ENCODE measurements around the gene ARHGAP44. TPM values are rescaled to one million over a fixed set of nuclear protein-coding genes. Genes with fewer than 3 reads are reported as not detected.

The ARHGAP44 gene
- total and polyA plus RNA-seq, 2 of the 8 experiments (the other 6 are each of a cell fraction or from before 2014, with no cell fraction given) = 6.2 to 22.2 TPM

- H3K27me3 ChIP-seq (replicated peaks in 1 of 4; ENCODE audit: control insufficient read depth in 3 of 4, extremely low read depth in 1 of 4, insufficient read depth in 3 of 4, low read length in 3 of 4) = no peaks in the 10 kb centered on the region
- H2BK120ac ChIP-seq (replicated peaks; ENCODE audit: low read depth, low read length) = no peak overlapping the region
- no peak overlapping the region for H3K56ac ChIP-seq (replicated peaks; ENCODE audit: insufficient read length, low read depth, low read length)
- no peaks in the 10 kb centered on the region for H3K9me3 ChIP-seq (ENCODE audit: insufficient read depth in 2 of 2, low read depth in 1 of 2, low read length in 1 of 2)
- H2AK5ac ChIP-seq (ENCODE audit: low read depth, low read length) = no peak overlapping the region
- H3K27ac ChIP-seq (ENCODE audit: low read depth, low read length) = no peak overlapping the region
- H4K5ac ChIP-seq (ENCODE audit: insufficient read length, low read depth, low read length) = no peak overlapping the region
- H4K91ac ChIP-seq (replicated peaks; ENCODE audit: insufficient read length, low read length) = no peak overlapping the region
- no peak overlapping the region for H2AFZ ChIP-seq (ENCODE audit: low read length)
- H3K9ac ChIP-seq (replicated peaks in 1 of 4; ENCODE audit: extremely low read depth in 1 of 4, low read depth in 3 of 4, low read length in 3 of 4) = no peak overlapping the region
- H3K4me3 ChIP-seq (ENCODE audit: extremely low read depth in 1 of 4, insufficient read depth in 2 of 4, low read depth in 3 of 4, low read length in 4 of 4) = no peak overlapping the region
- H3K36me3 ChIP-seq (ENCODE audit: control insufficient read depth in 2 of 4, insufficient read depth in 4 of 4, low read length in 3 of 4) = no peaks in the 10 kb centered on the region; a peak in 3 of 8 replicates
- TF ChIP-seq ASH2L (IDR thresholded peaks at IDR 0.05; ENCODE audit: low read length) = no peak
- TF ChIP-seq FOSL1 (IDR thresholded peaks at IDR 0.05; ENCODE audit: insufficient read depth, low read depth, low read length) = no peak
- TF ChIP-seq SIX5 (IDR thresholded peaks at IDR 0.05; ENCODE audit: low read depth, low read length) = no peak
- no peak for TF ChIP-seq ZNF274 (IDR thresholded peaks at IDR 0.05; ENCODE audit: borderline replicate concordance, extremely low read depth, low read length)
- TF ChIP-seq NRF1 (IDR thresholded peaks at IDR 0.05; ENCODE audit: low read depth, low read length) = no peak
- TF ChIP-seq EZH2 (IDR thresholded peaks at IDR 0.05; ENCODE audit: low read depth, low read length, severe bottlenecking) = no peak
- no peak for TF ChIP-seq ATF3 (IDR thresholded peaks at IDR 0.05; ENCODE audit: insufficient read depth, low read depth, low read length)
- no peak for TF ChIP-seq BACH1 (IDR thresholded peaks at IDR 0.05; ENCODE audit: low read length)
- no peak for TF ChIP-seq SP2 (IDR thresholded peaks at IDR 0.05; ENCODE audit: low read length)
- TF ChIP-seq RAD21 (IDR thresholded peaks at IDR 0.05 in 1 of 2, conservative IDR thresholded peaks at IDR 0.05 in 1 of 2; ENCODE audit: low read depth in 2 of 2, low read length in 2 of 2) = no peak
- no peak for TF ChIP-seq KDM5A (IDR thresholded peaks at IDR 0.05; ENCODE audit: low read length)
- TF ChIP-seq CEBPB (IDR thresholded peaks at IDR 0.05; ENCODE audit: low read depth, low read length) = no peak
- no peak for TF ChIP-seq ATF2 (IDR thresholded peaks at IDR 0.05; ENCODE audit: low read length)
- no peak for DNase-seq (ENCODE audit: low read depth in 1 of 2, low spot score in 2 of 2)
- CTCF ChIA-PET (ENCODE audit: partially characterized antibody) = no interaction called here
- POLR2A ChIA-PET (ENCODE audit: partially characterized antibody) = no interaction called here
- no peak overlapping the region for H4K8ac ChIP-seq (ENCODE audit: extremely low read depth, insufficient read depth, low read length)
- H3K18ac ChIP-seq (ENCODE audit: extremely low read depth, low read length) = no peak overlapping the region
- no peaks in the 10 kb centered on the region for H3K23me2 ChIP-seq (ENCODE audit: low read depth, low read length)
- H3K79me2 ChIP-seq (ENCODE audit: control insufficient read depth in 1 of 2, insufficient read depth in 2 of 2, low read length in 2 of 2) = no peaks in the 10 kb centered on the region
- H2BK15ac ChIP-seq (ENCODE audit: low read length) = no peak overlapping the region
- no peak overlapping the region for H3K4ac ChIP-seq (replicated peaks; ENCODE audit: insufficient read length, low read depth, low read length)
- H2BK20ac ChIP-seq (ENCODE audit: low read length) = no peak overlapping the region
- no peaks in the 10 kb centered on the region for H3K79me1 ChIP-seq (ENCODE audit: low read depth, low read length)
- H3K4me2 ChIP-seq (ENCODE audit: insufficient read depth in 1 of 2, low read depth in 2 of 2, low read length in 2 of 2) = no peak overlapping the region
- H2BK5ac ChIP-seq (ENCODE audit: low read depth, low read length) = no peak overlapping the region
- H2BK12ac ChIP-seq (ENCODE audit: low read depth, low read length) = no peak overlapping the region
- H4K20me1 ChIP-seq (replicated peaks in 1 of 2; ENCODE audit: control insufficient read depth in 1 of 2, insufficient read depth in 2 of 2, low read length in 2 of 2) = no peaks in the 10 kb centered on the region
- H3K23ac ChIP-seq (ENCODE audit: insufficient read length) = no peak overlapping the region
- no peak for FAIRE-seq
- H3K4me1 ChIP-seq (replicated peaks in 1 of 4; ENCODE audit: control insufficient read depth in 3 of 4, insufficient read depth in 4 of 4, low read length in 3 of 4) = no peaks in the 10 kb centered on the region
- H3K14ac ChIP-seq (ENCODE audit: insufficient read length) = no peak overlapping the region
- 83% methylated on average over 1 of the region's 1 CpG; no CpG with 5 or more reads in 1 of the 2 experiments for WGBS, 2 experiments (ENCODE audit: extremely low coverage in 1 of 2, insufficient coverage in 1 of 2, insufficient read length in 1 of 2, insufficient replicate concordance in 2 of 2, low coverage in 1 of 2, low lambda C conversion rate in 2 of 2, missing lambda C conversion rate in 1 of 2)
These were observed 120.2 kb downstream of the ARHGAP44 start for GRCh38 chr17:12909511-12909910.

Measured in H1 (cell line).